ENCODE measurements around the gene CPOX.
A peak's percentile ranks its signal among the peaks of the same experiment; 100 is the strongest.

CPOX gene

DNA sequence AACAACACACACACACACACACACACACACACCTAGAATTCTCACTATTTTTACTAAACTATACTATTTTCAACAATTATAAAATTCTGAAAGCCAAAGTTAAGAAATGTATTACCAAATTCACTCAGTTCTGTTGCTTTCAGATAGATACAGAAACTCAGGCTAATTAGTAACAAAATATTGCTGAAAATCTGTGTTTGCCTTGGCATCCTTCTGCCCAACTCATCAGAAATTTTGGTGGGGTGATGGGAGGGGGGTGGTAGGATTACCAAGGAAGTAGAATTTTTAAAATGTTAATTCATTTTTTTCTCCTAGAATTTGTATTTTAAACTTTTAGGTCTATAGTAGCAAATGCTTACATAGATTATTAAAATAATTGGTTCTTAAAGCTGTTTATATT, 2.7 kb upstream of the CPOX start:
- DNase-seq (ENCODE audit: low read depth) = no peak

- no peak for DNase-seq (ENCODE audit: low read depth)
Measured at GRCh38 chr3:98594628-98595324, 1.4 kb upstream of the CPOX start.

DNA sequence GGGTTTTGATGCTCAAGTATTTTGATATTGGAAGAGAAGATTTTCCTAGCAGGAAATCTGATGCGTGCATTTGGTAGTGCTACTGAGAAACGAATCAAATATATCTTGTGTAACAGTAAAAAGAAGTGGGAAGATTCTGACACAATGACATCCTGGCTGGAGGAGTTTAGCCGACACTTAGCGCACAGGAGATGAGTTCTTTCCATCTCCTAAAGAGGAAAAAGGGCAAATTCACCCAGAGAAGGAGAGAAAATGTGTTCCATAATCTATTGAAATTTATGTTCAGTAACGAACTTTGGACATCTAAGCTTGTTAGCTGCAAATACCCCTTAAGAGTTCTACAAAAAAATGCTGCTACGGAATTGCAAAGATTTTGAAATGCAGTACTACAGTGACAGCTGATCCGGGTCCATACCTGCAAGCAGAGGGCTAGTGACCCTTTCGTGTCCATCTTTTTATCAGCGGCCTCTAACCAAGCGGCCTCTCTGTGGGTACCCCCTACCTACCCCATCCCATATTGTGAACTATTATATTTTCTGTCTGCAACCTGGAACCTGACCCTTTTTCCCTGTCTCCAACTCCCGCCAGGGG, 971 bp downstream of the CPOX start:
- no peak for DNase-seq (ENCODE audit: low read depth)

- DNase-seq (ENCODE audit: low read depth) = no peak
Measured at GRCh38 chr3:98589331-98590036, 3.9 kb downstream of the CPOX start.

DNA sequence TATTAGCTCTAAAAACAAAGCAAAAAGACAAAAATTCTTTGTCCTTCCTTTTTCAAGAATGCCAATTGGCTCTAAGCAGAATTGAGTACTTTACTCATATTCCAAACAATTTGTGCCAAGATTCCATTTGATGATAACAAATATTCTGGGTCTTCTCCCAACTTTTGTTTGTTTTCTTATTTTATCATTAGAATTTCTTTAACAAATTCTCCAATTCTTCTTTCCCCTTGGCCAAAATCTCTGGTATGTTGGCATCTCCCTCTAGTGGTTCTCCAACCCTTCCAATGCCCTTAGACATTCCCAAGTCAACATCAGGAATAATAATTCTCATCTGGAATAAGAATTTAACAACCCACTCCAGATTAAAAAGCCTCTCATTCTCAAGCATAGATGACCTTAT, 5.3 kb downstream of the CPOX start:
- DNase-seq (ENCODE audit: low read depth) = no peak

- DNase-seq (ENCODE audit: low read depth) = no peak
Measured at GRCh38 chr3:98587654-98588053, 5.8 kb downstream of the CPOX start.

DNA sequence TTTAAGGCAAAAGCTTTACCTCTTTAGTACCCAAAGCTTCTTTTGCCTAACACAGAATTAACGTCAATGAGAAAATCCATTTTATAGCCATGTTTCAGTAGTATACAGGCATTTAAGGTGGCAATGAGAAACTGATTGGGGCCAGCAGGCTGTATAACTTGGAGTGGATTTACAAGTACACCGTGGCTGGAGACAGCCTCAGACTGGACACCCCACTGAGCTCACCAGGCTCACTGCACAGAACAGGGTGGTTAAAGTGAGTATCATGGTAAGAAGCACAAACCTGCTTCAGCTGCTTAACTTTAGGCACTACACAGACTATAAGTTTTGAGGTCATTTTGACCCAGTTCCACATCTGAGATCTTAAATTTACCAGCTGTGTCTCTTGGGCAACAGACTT, 8.9 kb downstream of the CPOX start:
- DNase-seq (ENCODE audit: low read depth) = no peak

DNA sequence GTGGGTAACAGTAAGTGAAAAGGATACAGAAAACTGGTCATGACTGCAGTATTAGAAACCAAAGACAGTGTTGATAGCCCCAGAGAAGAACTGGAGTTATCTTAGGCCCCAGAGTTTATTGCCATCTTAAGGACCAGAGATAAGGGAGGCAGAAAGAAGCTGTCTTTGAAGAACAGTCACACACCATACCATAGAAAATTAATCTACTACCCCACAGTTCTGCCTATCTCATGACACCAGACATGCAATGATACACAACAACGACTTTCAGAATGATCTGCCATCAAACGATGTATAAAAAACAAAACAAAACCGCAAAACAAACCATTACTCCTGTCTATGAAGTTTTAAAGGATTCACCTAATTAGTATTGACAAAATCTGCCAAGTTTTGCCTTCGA, 9.6 kb downstream of the CPOX start:
- DNase-seq (ENCODE audit: low read depth) = no peak

DNA sequence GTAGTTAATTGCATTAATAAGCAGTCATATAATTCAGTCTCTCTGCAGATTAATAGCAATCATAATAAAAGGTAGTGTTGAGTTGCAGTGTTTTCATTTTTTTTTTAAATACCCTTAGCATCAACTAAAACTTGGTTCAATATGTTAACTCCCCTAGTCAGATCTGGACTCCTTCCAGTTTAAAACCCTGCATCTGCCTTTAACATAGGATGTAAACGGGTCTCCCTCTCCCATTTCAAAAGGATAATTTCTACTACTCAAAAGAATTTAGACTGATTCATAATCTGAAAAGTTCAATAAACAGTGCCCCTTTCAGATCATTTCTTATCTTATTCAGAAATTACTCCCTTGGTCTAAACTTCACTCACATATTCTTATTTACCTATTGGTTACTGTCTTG, 11.4 kb downstream of the CPOX start:
- DNase-seq (ENCODE audit: low read depth) = no peak

GRCh38 chr3:98581474-98581873, 11.9 kb downstream of the CPOX start:
- no peak for DNase-seq (ENCODE audit: low read depth)

DNA sequence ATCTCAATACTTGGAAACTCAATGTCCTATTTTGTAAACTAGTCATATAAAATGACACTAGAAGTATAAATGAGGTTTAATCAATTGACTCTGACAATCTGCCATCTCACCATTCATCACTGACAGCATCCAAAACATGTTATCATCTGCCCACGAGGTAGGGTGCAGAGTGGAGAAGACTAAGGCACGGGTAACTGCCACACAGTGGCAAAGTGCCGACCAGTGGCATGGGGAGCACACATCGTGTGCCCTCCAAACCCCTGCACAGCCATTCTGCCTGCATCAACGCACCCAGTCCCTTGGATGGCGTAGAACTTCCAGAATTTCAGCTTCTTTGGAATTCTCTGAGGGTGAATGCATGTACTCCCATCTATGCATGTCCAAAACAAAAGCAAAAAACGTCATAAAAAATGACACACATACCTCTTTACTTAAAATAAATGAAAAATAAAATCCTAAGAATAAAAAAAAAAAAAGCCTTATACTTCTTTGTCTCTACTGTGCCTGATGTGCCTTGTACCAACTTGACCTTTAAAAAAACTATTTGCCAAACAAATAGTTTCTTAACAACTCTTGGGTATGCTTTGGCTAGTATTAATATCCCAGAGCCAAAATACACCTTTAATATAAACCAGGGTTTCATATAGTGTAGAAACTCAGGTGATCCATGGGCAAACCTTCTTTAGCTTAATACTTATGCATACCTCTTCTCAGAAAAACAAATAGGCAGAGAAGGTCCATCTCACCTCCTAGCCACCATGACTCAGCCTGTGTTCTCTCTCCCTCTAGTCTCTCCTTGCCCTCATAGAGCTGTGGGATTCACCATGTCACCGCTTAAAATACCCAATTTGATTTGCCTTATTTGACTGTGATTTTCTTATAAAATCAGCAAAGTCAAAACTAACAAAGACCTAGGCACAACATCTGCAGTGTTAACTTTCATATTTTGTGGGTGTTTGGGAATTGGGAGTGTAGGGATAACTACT, 12.7 kb downstream of the CPOX start:
- no peak for DNase-seq (ENCODE audit: low read depth)

DNA sequence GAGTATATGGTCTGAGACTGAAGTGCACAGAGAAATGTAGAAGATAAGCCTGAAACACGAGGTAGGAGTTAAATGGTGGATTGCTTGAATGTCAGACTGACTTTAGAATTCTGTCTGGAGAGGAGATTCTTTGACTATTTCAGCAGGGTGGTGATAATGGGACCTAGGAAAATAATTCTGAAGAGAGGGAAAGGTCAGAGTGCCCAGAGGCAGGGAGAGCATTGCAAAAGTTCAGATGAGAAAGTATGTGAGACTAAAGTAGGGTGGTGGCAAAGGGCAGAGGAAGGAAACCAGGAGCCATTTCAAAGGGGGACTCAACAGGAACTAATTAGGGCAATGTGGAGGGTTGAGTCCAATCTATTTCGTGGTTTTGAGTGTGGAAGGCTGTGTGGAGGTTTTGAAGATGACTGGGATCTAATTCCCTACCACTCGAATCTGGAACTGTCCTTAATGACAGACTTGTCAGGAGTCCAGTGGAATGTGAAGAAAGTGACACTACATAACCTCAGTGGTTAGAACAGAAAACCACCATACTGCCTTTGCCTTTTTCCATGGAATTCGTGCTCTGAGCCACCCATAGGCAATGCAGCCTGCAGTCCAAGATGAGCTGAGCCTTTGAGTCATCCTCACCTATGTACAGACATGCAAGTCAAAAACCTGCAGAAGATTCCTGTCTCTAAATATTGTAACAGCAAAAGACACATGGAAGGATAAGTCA, 16.1 kb downstream of the CPOX start:
- peak; percentile 49 for DNase-seq (ENCODE audit: low read depth)

- DNase-seq (ENCODE audit: low read depth) = no peak
Measured at GRCh38 chr3:98574132-98574531, 19.3 kb downstream of the CPOX start.

DNA sequence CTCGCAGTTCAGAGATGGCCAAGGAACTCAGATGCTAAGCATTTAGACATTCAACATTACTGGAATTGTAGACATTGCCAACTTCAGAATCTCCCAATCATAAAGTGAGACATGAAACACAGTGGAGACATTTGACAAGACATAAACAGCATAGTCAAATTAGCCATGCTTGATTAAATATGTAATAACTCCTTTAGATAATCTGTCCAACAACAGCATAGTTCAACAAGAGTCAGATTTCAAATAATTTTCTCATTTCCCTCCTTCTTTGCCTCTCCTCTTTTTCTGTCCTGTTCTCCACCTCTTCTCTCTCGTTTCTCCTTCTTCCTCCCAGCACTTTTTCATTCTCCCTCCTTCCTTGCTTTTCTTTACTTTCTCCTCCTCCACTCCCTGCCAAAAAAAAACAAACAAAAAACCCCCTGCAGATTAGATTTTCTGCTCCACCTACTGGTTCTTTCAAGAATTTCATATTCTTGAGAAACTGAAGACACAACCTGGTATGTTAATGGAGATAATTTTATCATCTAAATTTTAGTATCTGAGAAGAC, 20.2 kb downstream of the CPOX start:
- DNase-seq (ENCODE audit: low read depth) = peak; percentile 67

- no peak for DNase-seq (ENCODE audit: low read depth)
Measured at GRCh38 chr3:98568402-98568801, 25.0 kb downstream of the CPOX start.

GRCh38 chr3:98567666-98568270, 25.6 kb downstream of the CPOX start:
- DNase-seq (ENCODE audit: low read depth) = no peak

GRCh38 chr3:98565843-98566242, 27.6 kb downstream of the CPOX start:
- no peak for DNase-seq (ENCODE audit: low read depth)

- DNase-seq (ENCODE audit: low read depth) = peak; percentile 61
Measured at GRCh38 chr3:98565237-98565643, 28.2 kb downstream of the CPOX start.

DNA sequence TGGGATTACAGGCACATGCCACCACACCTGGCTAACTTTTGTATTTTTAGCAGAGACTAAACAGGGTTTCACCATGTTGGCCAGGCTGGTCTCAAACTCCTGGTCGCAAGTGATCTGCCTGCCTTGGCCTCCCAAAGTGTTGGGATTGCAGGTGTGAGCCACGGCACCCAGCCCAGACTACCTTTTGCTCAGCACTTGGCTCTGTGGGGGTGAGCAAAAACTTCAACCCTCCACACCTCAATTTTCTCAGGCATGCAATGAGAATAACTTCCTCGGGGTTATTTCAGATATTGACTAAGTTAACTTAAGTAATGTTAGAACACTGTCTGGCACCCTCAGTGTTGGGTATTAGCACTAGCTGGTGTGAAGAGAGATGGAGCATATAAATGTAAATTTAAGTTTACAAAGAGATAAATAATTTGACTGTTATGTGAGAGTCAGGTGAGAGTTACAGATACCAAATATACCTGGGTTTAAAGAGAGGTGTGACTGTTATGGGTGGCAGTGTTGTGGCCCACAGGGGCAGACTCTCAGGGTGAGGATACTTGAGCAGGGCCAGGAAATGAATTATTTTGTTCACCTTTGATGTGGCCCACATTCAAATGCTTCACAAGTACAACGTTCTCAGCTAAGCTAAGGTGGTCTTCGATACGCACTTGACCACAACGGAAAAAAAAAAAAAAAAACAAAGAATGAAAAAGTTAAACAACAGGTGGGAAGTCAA, 29.0 kb downstream of the CPOX start:
- DNase-seq (ENCODE audit: low read depth) = no peak

DNA sequence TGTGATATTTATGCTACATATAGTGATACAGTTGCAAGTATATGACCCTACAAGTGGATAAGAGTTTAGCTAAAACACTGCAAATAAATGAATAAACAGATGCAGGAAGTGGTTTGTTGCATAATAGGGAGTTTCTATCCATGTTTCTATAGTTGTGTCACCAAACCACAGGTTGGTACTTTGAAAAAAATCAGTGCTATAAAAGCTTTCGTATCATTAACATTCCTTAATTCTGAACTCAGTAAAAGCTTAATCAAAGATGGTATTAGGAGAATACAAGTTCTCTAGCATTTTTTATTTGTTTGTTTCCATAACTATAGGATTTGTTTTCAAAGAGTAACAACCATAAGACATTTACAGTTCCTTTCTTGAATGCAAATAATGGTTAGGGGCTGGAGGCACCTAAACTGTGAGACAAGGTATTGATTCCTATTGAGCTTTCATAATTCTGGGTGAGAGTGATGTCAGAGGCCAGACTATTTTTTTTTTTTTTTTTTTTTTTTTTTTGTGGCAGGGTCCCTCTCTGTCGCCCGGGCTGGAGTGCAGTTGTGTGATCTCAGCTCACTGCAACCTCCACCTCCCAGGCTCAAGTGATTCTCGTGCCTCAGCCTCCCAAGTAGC, 29.6 kb downstream of the CPOX start:
- peak; percentile 86 for DNase-seq (ENCODE audit: low read depth)
